Neural crest cell (in vitro differentiated cells): ENCODE data around the gene HOGA1. TPM values are rescaled to one million over a fixed set of nuclear protein-coding genes. Genes with fewer than 3 reads are reported as not detected.
"Not testable (repeated sequence)": the region's sequence is repeated elsewhere in the genome, so short reads cannot be mapped to it uniquely, and the experiment has no call there.

Experiments used
- DNase-seq: peaks from one replicate; pipeline ENCODE4 v3.0.0; 2021; ENCODE audit warnings: low read depth, mixed read lengths, low spot score
- H3K27ac Mint-ChIP-seq: one replicate; pipeline ENCODE4 v1.8.0; 2021; ENCODE audit warnings: mild to moderate bottlenecking, mixed read lengths; ENCODE audit not compliant: unreplicated experiment
- H3K27me3 Mint-ChIP-seq: 2 replicates; pipeline ENCODE4 v1.8.0; 2021; ENCODE audit warnings: low read depth, mild to moderate bottlenecking, mixed read lengths
- H3K36me3 Mint-ChIP-seq: 2 replicates; pipeline ENCODE4 v1.8.0; 2021; ENCODE audit warnings: low read depth, mild to moderate bottlenecking, mixed read lengths
- H3K4me1 Mint-ChIP-seq: 2 replicates; pipeline ENCODE4 v1.8.0; 2021; ENCODE audit warnings: mixed read lengths
- H3K4me3 Mint-ChIP-seq: one replicate; pipeline ENCODE4 v1.8.0; 2021; ENCODE audit warnings: mild to moderate bottlenecking, mixed read lengths
- H3K9me3 Mint-ChIP-seq: 2 replicates; pipeline ENCODE4 v1.8.0; 2021; ENCODE audit warnings: mixed read lengths
- CTCF ChIP-seq: fragments of 200-600 bp; sonication (generic); conservative IDR thresholded peaks from 2 replicates; pipeline ENCODE4 v1.5.0; 2021; ENCODE audit warnings: antibody characterized with exemption, mild to moderate bottlenecking
- total RNA-seq: library from RNA; stranded (reverse); gene quantifications from 2 replicates; pipeline ENCODE4 v1.2.1, GENCODE V29; 2021

The HOGA1 gene
- total RNA-seq, 1 donor from 2014 or later, result 0.23 TPM

- Mint-ChIP-seq H3K27me3 (no peaks in the 10 kb centered on the region), H3K9me3 (no peaks in the 10 kb centered on the region), H3K4me3 (peak overlapping the region; percentile 34), H3K36me3 (no peaks in the 10 kb centered on the region), H3K4me1 (peaks cover 15% of the 10 kb centered on the region), H3K27ac (no peak overlapping the region)
- DNase-seq, result no peak
- no peak for TF ChIP-seq CTCF
These were observed 46.9 kb downstream of the HOGA1 start for GRCh38 chr10:97631098-97631497.

DNA sequence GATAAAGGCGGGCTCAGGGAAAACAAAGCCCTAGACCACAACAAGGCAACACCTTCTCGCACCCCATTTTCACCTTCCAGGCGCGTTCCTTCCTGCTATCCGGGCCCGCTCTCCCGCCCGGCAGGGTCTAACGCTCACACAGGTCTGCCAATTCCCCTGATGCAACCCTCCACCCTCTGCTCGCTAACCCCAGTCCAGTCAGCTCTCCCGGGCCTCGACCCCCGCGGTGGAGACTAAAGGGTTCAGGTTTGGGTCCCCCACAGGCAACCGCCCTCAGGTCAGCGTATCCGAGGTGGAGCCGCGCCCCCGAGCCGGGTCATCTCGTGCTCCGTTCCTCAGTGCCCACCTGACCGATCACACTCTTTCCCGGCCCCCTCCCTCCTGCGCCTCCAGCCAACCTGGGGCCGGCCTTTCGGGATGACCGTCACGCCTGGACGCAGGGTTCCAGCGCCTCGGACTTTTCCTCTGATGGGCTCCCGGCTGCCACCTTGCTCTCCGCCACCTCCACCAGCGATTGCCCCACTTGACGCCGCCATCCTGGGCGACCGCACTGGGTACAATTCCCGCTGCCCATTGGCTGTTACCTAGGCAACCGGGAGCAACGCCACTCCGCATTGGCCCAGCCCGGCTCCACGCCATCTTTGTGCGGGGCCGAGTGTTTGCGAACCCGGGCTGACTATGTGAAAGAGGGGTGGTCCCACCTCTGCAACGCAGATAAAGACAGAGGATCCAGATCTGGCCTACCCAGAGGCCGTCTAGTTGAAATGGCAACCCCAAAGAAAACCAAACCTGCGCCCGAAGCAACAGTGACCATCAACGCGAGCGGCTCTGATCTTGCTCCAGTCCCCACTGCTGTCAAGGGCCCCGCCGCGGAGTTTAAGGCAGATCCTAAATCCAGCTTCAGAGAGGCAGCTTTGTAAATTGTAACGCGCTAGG is 49.0 kb downstream of the HOGA1 start, which contains the start of gene MORN4:
Gene MORN4, minus strand, starts transcription at position 552 of the 936 bp plus-strand sequence. CDS start 13,847 bp downstream, outside the sequence.
- Mint-ChIP-seq H3K27ac (peak within 1 kb of the TSS; percentile 93), H3K36me3 (no peaks in the 10 kb centered on the region), H3K9me3 (no peaks in the 10 kb centered on the region), H3K4me1 (peaks cover 15% of the 10 kb centered on the region), H3K4me3 (peak within 1 kb of the TSS; percentile 94), H3K27me3 (no peaks in the 10 kb centered on the region)
- TF ChIP-seq CTCF, result no peak
- DNase-seq, result peak; percentile 93

- Mint-ChIP-seq H3K27me3 (no peaks in the 10 kb centered on the region), H3K9me3 (no peaks in the 10 kb centered on the region), H3K4me1 (peaks cover 15% of the 10 kb centered on the region), H3K4me3 (peak overlapping the region; percentile 94), H3K27ac (peak overlapping the region; percentile 54), H3K36me3 (no peaks in the 10 kb centered on the region)
- peak; percentile 3 for DNase-seq
- peak; percentile 56 for TF ChIP-seq CTCF
These were observed 49.7 kb downstream of the HOGA1 start for GRCh38 chr10:97633921-97634320.

DNA sequence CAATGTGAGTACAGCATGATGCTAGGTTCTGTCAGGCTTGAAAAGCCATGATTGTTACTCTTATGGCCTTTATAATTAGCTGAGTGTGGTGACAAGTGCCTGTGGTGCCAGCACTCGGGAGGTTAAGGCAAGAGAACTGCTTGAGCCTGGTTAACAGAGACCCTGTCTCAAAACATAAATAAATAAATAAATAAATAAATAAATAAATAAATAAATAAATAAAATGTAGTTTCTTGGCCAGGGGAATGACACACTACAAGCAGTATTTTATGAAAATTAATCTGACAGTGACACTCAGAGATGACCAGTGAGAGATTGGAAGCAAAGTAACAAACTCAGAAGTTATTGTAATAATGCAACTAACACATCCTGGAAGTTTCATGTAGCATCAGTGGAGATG is 51.4 kb downstream of the HOGA1 start:
- H3K4me3 Mint-ChIP-seq, result no peak overlapping the region
- no peaks in the 10 kb centered on the region for H3K9me3 Mint-ChIP-seq
- no peaks in the 10 kb centered on the region for H3K36me3 Mint-ChIP-seq
- peaks cover 2% of the 10 kb centered on the region for H3K27me3 Mint-ChIP-seq
- no peak for DNase-seq
- peaks cover 21% of the 10 kb centered on the region for H3K4me1 Mint-ChIP-seq
- no peak for TF ChIP-seq CTCF
- H3K27ac Mint-ChIP-seq, result no peak overlapping the region

GRCh38 chr10:97639090-97639489 is 54.9 kb downstream of the HOGA1 start:
- not testable (repeated sequence) for H3K36me3 Mint-ChIP-seq, H3K27me3 Mint-ChIP-seq, H3K9me3 Mint-ChIP-seq, H3K4me3 Mint-ChIP-seq, DNase-seq, H3K27ac Mint-ChIP-seq
- peaks cover 26% of the 10 kb centered on the region for H3K4me1 Mint-ChIP-seq
